Measurements from ENCODE around the gene FBXO15. TPM values are rescaled to one million over a fixed set of nuclear protein-coding genes. Genes with fewer than 3 reads are reported as not detected.

FBXO15 gene
- total and polyA plus RNA-seq, 2 of the 13 experiments (the other 11 are each of a cell fraction or from before 2014, with no cell fraction given), result 0.09 to 0.12 TPM

DNA sequence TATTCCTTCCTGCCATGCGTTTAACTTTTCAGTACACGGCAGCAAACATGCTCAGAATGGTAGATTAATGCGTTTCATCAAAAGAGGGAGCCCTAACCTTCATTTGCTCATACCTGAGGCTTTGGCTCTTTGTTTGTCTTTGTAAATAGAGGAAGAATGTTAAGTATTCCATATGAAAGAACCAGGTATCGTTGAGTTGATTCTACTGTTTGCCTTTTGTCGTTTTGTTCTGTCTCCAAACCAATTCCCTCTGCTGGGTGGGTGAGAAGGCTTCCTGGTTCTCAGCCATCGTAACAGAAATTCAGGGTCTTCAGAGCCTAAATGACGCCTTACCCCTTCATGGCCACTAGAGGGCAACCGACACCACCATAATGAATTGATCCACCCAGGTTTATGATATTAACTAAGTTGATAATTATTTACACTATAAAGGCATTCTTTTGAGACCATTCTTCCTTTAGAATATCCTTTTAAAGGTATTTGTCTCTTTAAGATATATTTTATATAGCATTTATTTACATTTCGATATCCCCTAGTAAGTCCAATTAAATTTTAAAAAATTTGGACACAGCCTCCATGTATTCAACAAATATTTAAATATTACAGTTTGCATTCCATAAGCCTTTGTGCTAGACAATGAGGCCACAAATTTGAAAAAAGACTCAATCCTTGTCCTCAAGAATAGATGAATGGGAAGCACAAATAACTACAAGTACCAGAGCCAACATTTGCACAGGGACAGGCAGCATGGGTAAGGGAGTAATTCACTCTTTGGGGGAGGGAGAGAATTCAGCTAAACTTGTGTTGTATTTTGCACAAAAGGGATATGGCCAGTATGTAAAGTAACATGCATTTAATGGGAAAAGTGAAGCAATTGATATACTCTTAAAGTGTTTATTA is 48.8 kb upstream of the FBXO15 start (continued):
- TF ChIP-seq ZNF724P (CRISPR knock-in tag; IDR thresholded peaks at IDR 0.05; ENCODE audit: borderline replicate concordance), result no peak
- TF ChIP-seq CENPT (CRISPR knock-in tag; IDR thresholded peaks at IDR 0.05; ENCODE audit: low read depth), result no peak
- TF ChIP-seq RAD21 (CRISPR knock-in tag; IDR thresholded peaks at IDR 0.05), result peak; percentile 84
- TF ChIP-seq HNRNPH1 (optimal IDR thresholded peaks at IDR 0.05; ENCODE audit: low read depth, low read length), result no peak
- peak; percentile 23; the same call in 1 of the 2 replicates for TF ChIP-seq SOX5 (CRISPR knock-in tag; IDR thresholded peaks at IDR 0.05; ENCODE audit: borderline replicate concordance)
- TF ChIP-seq, protein P1, sequence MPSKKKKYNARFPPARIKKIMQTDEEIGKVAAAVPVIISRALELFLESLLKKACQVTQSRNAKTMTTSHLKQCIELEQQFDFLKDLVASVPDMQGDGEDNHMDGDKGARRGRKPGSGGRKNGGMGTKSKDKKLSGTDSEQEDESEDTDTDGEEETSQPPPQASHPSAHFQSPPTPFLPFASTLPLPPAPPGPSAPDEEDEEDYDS (CRISPR knock-in tag; IDR thresholded peaks at IDR 0.05), result 0 out of 2 replicates have a peak, but pooled peaks have one; percentile 29
- peak; percentile 58 for TF ChIP-seq ELF3 (CRISPR knock-in tag; IDR thresholded peaks at IDR 0.05)
- TF ChIP-seq, protein P2, sequence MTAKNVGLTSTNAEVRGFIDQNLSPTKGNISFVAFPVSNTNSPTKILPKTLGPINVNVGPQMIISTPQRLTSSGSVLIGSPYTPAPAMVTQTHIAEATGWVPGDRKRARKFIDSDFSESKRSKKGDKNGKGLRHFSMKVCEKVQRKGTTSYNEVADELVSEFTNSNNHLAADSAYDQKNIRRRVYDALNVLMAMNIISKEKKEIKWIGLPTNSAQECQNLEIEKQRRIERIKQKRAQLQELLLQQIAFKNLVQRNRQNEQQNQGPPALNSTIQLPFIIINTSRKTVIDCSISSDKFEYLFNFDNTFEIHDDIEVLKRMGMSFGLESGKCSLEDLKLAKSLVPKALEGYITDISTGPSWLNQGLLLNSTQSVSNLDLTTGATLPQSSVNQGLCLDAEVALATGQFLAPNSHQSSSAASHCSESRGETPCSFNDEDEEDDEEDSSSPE (CRISPR knock-in tag; IDR thresholded peaks at IDR 0.05), result no peak
- no peak for TF ChIP-seq TOPORS (CRISPR knock-in tag; IDR thresholded peaks at IDR 0.05)
- 0 out of 2 replicates have a peak, but pooled peaks have one; percentile 41 for TF ChIP-seq ZNF205 (CRISPR knock-in tag; IDR thresholded peaks at IDR 0.05)
- no peak for TF ChIP-seq ZNF569 (CRISPR knock-in tag; IDR thresholded peaks at IDR 0.05; ENCODE audit: borderline replicate concordance)
- no peak for TF ChIP-seq SOX6 (IDR thresholded peaks at IDR 0.05)
- peak; percentile 42; the same call in 1 of the 2 replicates for TF ChIP-seq SOX6 (CRISPR knock-in tag; IDR thresholded peaks at IDR 0.05)
- TF ChIP-seq GATAD2A (CRISPR knock-in tag; IDR thresholded peaks at IDR 0.05), result peak; percentile 54
- TF ChIP-seq, protein P3, sequence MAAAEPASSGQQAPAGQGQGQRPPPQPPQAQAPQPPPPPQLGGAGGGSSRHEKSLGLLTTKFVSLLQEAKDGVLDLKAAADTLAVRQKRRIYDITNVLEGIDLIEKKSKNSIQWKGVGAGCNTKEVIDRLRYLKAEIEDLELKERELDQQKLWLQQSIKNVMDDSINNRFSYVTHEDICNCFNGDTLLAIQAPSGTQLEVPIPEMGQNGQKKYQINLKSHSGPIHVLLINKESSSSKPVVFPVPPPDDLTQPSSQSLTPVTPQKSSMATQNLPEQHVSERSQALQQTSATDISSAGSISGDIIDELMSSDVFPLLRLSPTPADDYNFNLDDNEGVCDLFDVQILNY (CRISPR knock-in tag; conservative IDR thresholded peaks at IDR 0.05), result no peak
- no peak for TF ChIP-seq NR2F1 (CRISPR knock-in tag; IDR thresholded peaks at IDR 0.05)
- TF ChIP-seq U2AF1 (optimal IDR thresholded peaks at IDR 0.05; ENCODE audit: low read depth, low read length), result no peak
- peak; percentile 70; the same call in 1 of the 2 replicates for TF ChIP-seq FOXJ3 (CRISPR knock-in tag; IDR thresholded peaks at IDR 0.05; ENCODE audit: borderline replicate concordance)
- TF ChIP-seq, protein P4, sequence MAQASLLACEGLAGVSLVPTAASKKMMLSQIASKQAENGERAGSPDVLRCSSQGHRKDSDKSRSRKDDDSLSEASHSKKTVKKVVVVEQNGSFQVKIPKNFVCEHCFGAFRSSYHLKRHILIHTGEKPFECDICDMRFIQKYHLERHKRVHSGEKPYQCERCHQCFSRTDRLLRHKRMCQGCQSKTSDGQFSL (CRISPR knock-in tag; IDR thresholded peaks at IDR 0.05), result no peak
- TF ChIP-seq PHF5A (CRISPR knock-in tag; IDR thresholded peaks at IDR 0.05; ENCODE audit: low read depth, unreplicated experiment), result no peak
- TF ChIP-seq IRX3 (CRISPR knock-in tag; IDR thresholded peaks at IDR 0.05; ENCODE audit: borderline replicate concordance, low read depth), result no peak
- no peak for TF ChIP-seq ZMYM2 (CRISPR knock-in tag; IDR thresholded peaks at IDR 0.05)
- TF ChIP-seq FOXA1 (IDR thresholded peaks at IDR 0.05), result no peak
- peak; percentile 30; the same call in 1 of the 2 replicates for TF ChIP-seq FOXA1 (CRISPR knock-in tag; IDR thresholded peaks at IDR 0.05)
- no peak for TF ChIP-seq HMG20A (CRISPR knock-in tag; IDR thresholded peaks at IDR 0.05; ENCODE audit: borderline replicate concordance)
- TF ChIP-seq, protein P5, sequence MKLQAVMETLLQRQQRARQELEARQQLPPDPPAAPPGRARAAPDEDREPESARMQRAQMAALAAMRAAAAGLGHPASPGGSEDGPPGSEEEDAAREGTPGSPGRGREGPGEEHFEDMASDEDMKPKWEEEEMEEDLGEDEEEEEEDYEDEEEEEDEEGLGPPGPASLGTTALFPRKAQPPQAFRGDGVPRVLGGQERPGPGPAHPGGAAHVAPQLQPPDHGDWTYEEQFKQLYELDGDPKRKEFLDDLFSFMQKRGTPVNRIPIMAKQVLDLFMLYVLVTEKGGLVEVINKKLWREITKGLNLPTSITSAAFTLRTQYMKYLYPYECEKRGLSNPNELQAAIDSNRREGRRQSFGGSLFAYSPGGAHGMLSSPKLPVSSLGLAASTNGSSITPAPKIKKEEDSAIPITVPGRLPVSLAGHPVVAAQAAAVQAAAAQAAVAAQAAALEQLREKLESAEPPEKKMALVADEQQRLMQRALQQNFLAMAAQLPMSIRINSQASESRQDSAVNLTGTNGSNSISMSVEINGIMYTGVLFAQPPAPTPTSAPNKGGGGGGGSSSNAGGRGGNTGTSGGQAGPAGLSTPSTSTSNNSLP (IDR thresholded peaks at IDR 0.05; ENCODE audit: low read depth, low read length), result peak; percentile 65; the same call in 1 of the 2 replicates
- 0 out of 2 replicates have a peak, but pooled peaks have one; percentile 6 for TF ChIP-seq BRCA1 (CRISPR knock-in tag; IDR thresholded peaks at IDR 0.05)
